SHP77 (cell line): ENCODE results near the gene FAM131A.

Experiments used
- DNase-seq, 2 experiments: peaks; one replicate each; lab custom pipeline; 2025; lab: John Stamatoyannopoulos, UW

The FAM131A gene

GRCh38 chr3:184357248-184358123 lies 20.1 kb downstream of the FAM131A start:
- no peak for DNase-seq

GRCh38 chr3:184358124-184358767 lies 20.8 kb downstream of the FAM131A start:
- no peak for DNase-seq

DNA sequence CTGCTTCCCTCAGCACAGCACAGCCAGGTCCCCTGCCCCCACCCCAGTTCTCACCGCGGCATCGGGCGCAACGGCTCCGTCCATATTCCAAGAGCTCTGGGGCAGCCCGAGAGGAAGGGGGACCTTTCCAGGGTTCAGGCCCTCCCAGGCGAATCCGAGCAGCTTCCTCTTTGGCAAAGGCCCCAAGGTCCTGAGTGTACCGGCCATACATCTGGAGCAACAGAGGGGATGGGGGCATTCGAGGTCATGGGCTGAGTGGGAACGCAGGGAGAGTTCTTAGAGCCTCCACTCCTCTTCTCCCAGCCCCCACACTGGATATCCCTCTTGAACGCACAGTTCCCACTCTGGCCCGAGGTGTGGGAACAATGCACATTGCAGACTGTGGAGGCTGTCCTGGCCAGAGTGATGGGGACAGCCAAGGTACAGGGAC lies 21.5 kb downstream of the FAM131A start:
- no peak for DNase-seq

- DNase-seq: no peak
Measured at GRCh38 chr3:184359610-184360009, 22.2 kb downstream of the FAM131A start.

GRCh38 chr3:184360070-184360928 lies 22.9 kb downstream of the FAM131A start:
- no peak for DNase-seq

- DNase-seq: no peak
Measured at GRCh38 chr3:184360929-184361531, 23.6 kb downstream of the FAM131A start.

DNA sequence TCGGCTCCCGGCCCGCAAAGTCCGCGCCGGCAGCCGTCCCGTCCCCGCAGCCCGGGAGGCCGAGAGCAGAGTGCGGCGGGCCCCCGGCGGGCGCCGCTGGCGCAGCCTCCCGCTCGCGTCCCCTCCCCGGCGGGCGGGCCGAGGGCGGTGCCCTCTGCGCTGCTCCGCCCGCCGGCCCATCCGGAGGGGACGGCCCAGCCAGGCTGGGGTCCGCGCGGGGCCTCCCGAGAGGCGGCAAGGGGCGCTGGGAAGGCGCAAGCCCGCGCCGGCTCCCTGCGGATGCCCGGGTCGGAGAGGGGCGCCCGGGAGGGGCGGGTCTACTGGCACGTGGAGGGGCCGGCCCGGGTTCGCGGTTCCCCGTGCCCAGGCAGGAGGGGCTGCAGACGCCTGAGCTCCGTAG lies 24.1 kb downstream of the FAM131A start, which contains the start of the genes CLCN2 and POLR2H:
CLCN2 (minus strand) TSS at position 74 of the 400 bp plus-strand sequence. CDS start 126 bp downstream, outside the sequence.
POLR2H (plus strand) TSS at position 179 of the 400 bp plus-strand sequence. CDS start 1,783 bp downstream, outside the sequence.
- DNase-seq: peak; percentile 33 to 36

DNA sequence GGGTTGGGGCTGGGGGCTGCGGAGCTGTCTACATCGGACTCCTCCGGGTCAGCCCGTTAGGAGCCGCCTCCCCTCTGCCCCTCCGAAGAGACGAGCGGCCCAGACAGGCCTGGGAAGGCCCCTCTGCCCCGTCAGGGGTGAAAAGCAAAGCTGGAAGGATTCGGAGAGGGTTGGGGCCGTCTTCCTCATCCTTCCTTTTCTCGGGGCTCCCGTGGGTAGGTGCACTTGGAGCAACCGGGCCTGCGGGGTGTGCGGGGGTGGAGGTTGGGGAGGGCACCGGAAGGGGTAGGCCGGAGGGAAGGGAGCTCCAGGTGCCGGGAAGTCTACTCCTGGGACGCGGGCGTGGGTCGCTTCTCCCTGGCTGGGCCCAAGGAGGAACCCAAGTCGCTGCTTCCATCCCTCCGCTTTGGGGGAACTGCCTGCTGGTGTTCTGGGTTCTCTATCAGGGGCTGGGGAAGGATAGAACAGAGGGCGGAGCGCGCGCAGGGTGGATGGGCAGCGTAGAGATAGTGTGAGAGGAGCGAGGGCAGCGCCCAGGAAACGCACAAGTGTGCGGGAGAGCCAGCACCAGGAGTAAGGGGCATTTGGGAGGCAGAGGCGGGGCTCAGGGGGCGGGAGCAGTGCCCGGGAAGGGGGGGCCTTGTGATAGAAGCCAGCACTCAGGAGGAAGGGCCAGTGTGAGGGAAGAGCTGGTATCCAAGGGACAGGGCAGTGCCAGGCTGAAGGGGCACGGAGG lies 24.7 kb downstream of the FAM131A start:
- DNase-seq: peak; percentile 67 to 68

GRCh38 chr3:184362668-184363546 lies 25.5 kb downstream of the FAM131A start:
- DNase-seq: peak; percentile 97 to 98

DNA sequence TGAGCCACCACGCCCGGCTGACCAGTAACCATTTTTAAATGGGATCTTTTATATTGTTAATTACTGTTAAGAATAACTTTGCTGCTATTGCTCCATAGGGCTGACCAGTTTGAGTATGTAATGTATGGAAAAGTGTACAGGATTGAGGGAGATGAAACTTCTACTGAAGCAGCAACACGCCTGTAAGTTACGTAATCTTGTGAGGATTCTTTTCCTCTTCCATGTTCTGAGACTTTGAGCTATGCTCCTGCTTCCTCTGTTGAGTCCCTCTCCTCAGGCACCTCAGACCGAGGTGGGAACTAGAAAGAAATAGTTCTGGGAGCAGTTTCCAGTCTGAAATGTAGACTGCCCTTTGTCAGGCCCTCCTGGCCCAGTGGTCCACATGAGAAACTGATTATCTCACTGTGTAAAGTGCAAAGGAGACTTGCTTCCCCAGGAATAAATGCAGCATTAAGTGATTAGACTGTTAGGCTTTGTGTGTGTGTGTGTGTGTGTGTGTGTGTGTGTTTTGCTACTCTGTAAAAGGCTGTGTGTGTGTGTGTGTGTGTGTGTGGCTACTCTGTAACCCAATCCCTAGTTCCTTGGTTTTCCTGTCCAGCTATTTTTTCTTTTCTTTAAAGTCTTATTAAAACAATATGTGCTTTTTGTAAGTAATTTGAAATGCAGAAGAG lies 29.4 kb downstream of the FAM131A start:
- DNase-seq: no peak

DNA sequence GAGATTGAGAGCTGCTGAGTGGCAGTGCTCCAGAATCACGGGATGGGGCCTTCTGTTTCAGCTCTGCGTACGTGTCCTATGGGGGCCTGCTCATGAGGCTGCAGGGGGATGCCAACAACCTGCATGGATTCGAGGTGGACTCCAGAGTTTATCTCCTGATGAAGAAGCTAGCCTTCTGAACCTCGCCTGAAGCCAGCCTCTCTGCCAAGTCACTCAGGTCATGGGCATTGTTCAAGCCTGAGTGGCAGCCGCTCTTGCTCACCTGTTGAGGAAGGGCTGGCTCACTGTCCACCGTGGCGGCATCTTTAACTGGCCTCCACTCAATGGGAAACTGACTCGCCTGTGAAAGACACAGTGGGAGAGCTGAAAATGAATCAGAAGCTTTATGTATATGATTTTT lies 30.7 kb downstream of the FAM131A start:
- no peak for DNase-seq

DNA sequence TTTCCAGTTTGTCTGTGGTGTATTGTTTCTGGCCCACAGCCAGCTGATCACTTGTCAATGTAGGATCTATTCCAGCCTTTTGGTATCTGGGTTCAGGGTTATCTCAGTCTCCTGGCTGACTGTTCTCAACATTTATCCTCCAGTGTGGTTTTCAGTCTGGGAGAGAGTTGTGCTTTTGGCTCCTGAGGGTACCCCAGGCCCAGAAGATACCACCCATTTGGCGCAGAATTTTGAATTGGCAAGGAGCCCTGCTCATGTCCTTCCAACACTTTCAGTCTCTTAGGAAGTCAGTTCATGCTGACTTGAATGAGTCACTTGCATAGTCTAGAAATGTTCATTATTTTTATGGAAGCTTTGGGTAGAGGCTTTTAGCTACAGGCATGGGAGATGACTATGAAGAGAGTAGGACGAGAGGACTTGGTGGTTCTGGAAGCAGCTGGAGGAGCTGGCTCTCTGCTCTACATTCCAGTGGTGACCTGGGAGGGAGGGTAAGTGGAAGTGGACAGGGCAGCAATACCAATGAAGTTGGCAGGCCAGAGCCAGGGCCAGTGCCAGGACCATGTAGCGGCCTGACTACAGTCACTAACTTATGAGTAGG lies 31.3 kb downstream of the FAM131A start:
- no peak for DNase-seq

GRCh38 chr3:184371570-184372018 lies 34.2 kb downstream of the FAM131A start:
- peak; percentile 89 to 91 for DNase-seq

- DNase-seq: no peak
Measured at GRCh38 chr3:184372296-184372821, 35.0 kb downstream of the FAM131A start.

DNA sequence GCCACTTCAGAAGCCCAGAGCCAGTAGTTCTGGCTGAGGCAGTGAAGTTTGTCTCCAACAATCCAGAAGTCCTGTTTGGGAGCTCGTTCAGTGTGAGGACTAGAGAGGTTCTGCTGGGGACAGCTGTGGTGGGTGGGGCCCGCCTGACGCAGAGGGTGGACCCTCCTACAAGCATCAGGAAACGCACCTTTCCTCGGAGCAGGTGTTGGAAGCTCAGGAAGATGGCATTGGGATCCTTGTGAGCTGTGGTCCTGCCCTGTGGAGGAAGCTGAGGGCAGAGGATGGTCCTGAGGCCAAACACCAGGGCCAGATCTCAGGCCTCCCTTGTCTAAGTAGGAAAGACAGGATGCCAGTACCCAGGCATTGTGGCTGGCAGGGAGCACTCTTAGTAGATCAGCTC lies 35.5 kb downstream of the FAM131A start:
- DNase-seq: no peak

DNA sequence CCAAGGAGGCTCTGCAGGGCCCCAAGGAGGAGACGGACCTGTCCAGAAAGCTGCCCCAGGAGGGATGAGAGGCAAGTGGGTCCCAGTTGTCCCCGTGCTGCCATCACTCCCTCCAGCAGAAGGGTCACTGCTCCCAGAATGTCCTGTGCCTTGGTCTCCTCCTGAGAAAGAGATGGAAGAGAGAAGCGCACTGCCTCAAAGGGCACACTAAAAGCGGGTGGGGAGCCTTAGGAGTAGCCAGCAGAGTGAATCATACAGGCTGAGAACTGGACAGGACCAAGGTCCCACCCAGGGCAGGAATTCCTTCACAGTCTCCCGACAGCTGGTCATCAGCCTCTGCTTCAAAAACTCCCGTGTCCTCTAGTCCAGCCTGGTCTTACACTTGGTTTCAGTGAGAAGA lies 36.0 kb downstream of the FAM131A start:
- DNase-seq: no peak

- no peak for DNase-seq
Measured at GRCh38 chr3:184375747-184376461, 38.5 kb downstream of the FAM131A start.

DNA sequence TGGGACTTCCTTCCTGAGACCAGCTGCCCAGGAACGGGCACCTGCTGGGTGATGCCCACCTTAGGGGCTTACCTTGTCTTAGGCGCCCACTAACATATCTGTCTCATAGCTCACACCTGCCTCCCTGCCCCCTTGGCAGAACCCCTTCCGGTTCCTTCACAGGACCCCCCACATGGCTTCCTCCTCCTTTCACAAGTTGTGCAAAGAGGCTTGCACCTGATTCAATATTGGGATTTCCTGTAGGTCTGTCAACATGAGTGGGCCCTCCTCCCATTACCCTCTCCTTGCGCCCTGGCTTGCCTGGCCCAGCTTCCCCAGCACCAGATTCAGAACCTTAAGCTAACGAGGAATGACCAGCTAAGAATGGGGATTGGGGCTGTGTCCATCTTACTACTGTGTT lies 40.0 kb downstream of the FAM131A start:
- peak in 1 of 2 experiments; percentile 15 for DNase-seq
